HCT116 (cell line): ENCODE measurements around the gene NR2F6. TPM values are rescaled to one million over a fixed set of nuclear protein-coding genes. Genes with fewer than 3 reads are reported as not detected.

Source experiments
- ATAC-seq: fragments of 200-7000 bp; cut with Tn5 transposase; 2 replicates; pipeline ENCODE4 v1.9.1; 2020; ENCODE audit warnings: mild to moderate bottlenecking, moderate library complexity
- BruUV-seq: library from RNA; stranded (reverse); fragments of 400-500 nt; replicated peaks from 2 replicates; lab custom pipeline; 2021; lab: Mats Ljungman, UMichigan
- CTCF ChIA-PET: fragments of 300-600 bp; sonication (Branson Sonifier 250); formaldehyde crosslinking; loops from one replicate; lab custom pipeline; 2021; ENCODE audit warnings: antibody characterized with exemption; lab: Charles Lee
- POLR2A ChIA-PET: fragments of 300-600, 350-600 bp; sonication (Branson Sonifier 250); formaldehyde crosslinking; loops from one replicate; lab custom pipeline; 2021; ENCODE audit warnings: antibody characterized with exemption; lab: Charles Lee
- RAD21 ChIA-PET, 2 experiments: fragments of 300-600 bp; sonication (Branson Sonifier 250); formaldehyde crosslinking; loops; one replicate each; lab custom pipeline; 2023; ENCODE audit warnings: low total read pairs in 2 of 2; ENCODE audit not compliant: uncharacterized antibody in 2 of 2, unreplicated experiment in 2 of 2, low non-redundant PET in 1 of 2; lab: Charles Lee
- DNase-seq: peaks from one replicate; pipeline ENCODE4 v3.0.0-alpha.2; 2010; ENCODE audit warnings: low read depth, low spot score
- H2AFZ ChIP-seq: fragments of 200-600 bp; shearing (Covaris generic), sonication (generic); 2 replicates; pipeline ENCODE4 v1.6.1; 2017; ENCODE audit warnings: low read depth, mixed run types, mixed read lengths, antibody characterized with exemption, low read length; ENCODE audit not compliant: poor library complexity, severe bottlenecking
- H3K27ac ChIP-seq: 2 replicates; pipeline ENCODE4 v1.5.1; 2012; ENCODE audit warnings: low read depth, low read length
- H3K27me3 ChIP-seq: fragments of 200-600 bp; sonication (generic); 2 replicates; pipeline ENCODE4 v1.6.1; 2016; ENCODE audit warnings: mixed run types, low read length, mixed read lengths; ENCODE audit not compliant: insufficient read depth
- H3K36me3 ChIP-seq, 2 experiments: fragments of 200-500 bp in 1 of 2; fragments of 200-600 bp in 1 of 2; sonication (Bioruptor generic) in 1 of 2; sonication (generic) in 1 of 2; 2 replicates each; pipeline versions ENCODE4 v1.5.1 to v1.6.1; 2014 to 2016; ENCODE audit warnings: low read length in 2 of 2, inconsistent platforms in 1 of 2, mixed read lengths in 1 of 2, mixed run types in 1 of 2; ENCODE audit not compliant: insufficient read depth in 2 of 2, control insufficient read depth in 1 of 2
- H3K4me1 ChIP-seq, 2 experiments: fragments of 200-600 bp in 1 of 2; sonication (generic) in 1 of 2; 2 replicates each; pipeline versions ENCODE4 v1.5.1 to v1.6.1; 2012 to 2017; ENCODE audit warnings: low read length in 2 of 2, inconsistent platforms in 1 of 2, mild to moderate bottlenecking in 1 of 2, mixed read lengths in 1 of 2, mixed run types in 1 of 2, moderate library complexity in 1 of 2; ENCODE audit not compliant: insufficient read depth in 2 of 2, control insufficient read depth in 1 of 2
- H3K4me2 ChIP-seq: fragments of 200-600 bp; sonication (generic); 2 replicates; pipeline ENCODE4 v1.6.1; 2017; ENCODE audit warnings: mixed run types, low read length, mixed read lengths
- H3K4me3 ChIP-seq, 2 experiments: fragments of 200-600 bp in 1 of 2; sonication (generic) in 1 of 2; replicated peaks in 1 of 2; 2 replicates each; pipeline ENCODE4 v1.5.1; 2011 to 2016; ENCODE audit warnings: low read length in 2 of 2, control low read depth in 1 of 2, low read depth in 1 of 2, mild to moderate bottlenecking in 1 of 2, mixed read lengths in 1 of 2, mixed run types in 1 of 2
- H3K79me2 ChIP-seq: fragments of 200-600 bp; sonication (generic); 2 replicates; pipeline ENCODE4 v1.6.1; 2017; ENCODE audit warnings: mild to moderate bottlenecking, mixed run types, low read length, moderate library complexity, mixed read lengths; ENCODE audit not compliant: insufficient read depth
- H3K9ac ChIP-seq: fragments of 200-600 bp; sonication (generic); 2 replicates; pipeline ENCODE4 v1.6.1; 2016; ENCODE audit warnings: low read length, mixed read lengths
- H3K9me2 ChIP-seq: fragments of 200-600 bp; sonication (generic), shearing (Covaris generic); 2 replicates; pipeline ENCODE4 v1.6.1; 2017; ENCODE audit warnings: mixed run types, mild to moderate bottlenecking, moderate library complexity; ENCODE audit not compliant: insufficient read depth
- H3K9me3 ChIP-seq, 2 experiments: fragments of 200-500 bp in 1 of 2; fragments of 200-600 bp in 1 of 2; sonication (Bioruptor generic) in 1 of 2; sonication (generic) in 1 of 2; 2 replicates each; pipeline ENCODE4 v1.6.1; 2014 to 2017; ENCODE audit warnings: low read length in 2 of 2, mixed read lengths in 2 of 2, inconsistent platforms in 1 of 2, low read depth in 1 of 2, mild to moderate bottlenecking in 1 of 2, mixed run types in 1 of 2, moderate library complexity in 1 of 2; ENCODE audit not compliant: control insufficient read depth in 1 of 2, insufficient read depth in 1 of 2
- H4K20me1 ChIP-seq: fragments of 200-600 bp; sonication (generic), shearing (Covaris generic); 2 replicates; pipeline ENCODE4 v1.6.1; 2017; ENCODE audit warnings: mixed run types, mild to moderate bottlenecking, moderate library complexity; ENCODE audit not compliant: insufficient read depth
- ATF3 ChIP-seq: IDR thresholded peaks from 2 replicates; pipeline ENCODE4 v1.6.1; 2012
- CBX3 ChIP-seq: IDR thresholded peaks from 2 replicates; pipeline ENCODE4 v1.6.1; 2012; ENCODE audit warnings: low read depth
- CTCF ChIP-seq, 3 experiments: fragments of 200-600 bp in 1 of 3; sonication (generic) in 1 of 3; IDR thresholded peaks in 2 of 3; conservative IDR thresholded peaks in 1 of 3; 2 replicates each; pipeline ENCODE4 v1.5.1; 2012 to 2017; ENCODE audit warnings: low read depth in 2 of 3, low read length in 2 of 3, antibody characterized with exemption in 1 of 3, borderline replicate concordance in 1 of 3, control low read depth in 1 of 3, mild to moderate bottlenecking in 1 of 3, mixed read lengths in 1 of 3, mixed run types in 1 of 3, moderate library complexity in 1 of 3; ENCODE audit not compliant: insufficient read depth in 1 of 3
- EGR1 ChIP-seq: IDR thresholded peaks from 2 replicates; pipeline ENCODE4 v1.6.1; 2012; ENCODE audit warnings: low read depth
- ELF1 ChIP-seq: IDR thresholded peaks from 2 replicates; pipeline ENCODE4 v1.6.1; 2012; ENCODE audit warnings: low read depth, borderline replicate concordance
- EZH2 ChIP-seq: fragments of 200-600 bp; sonication (generic); IDR thresholded peaks from 2 replicates; pipeline ENCODE4 v1.6.1; 2017; ENCODE audit warnings: antibody characterized with exemption, mixed run types
- EZH2phosphoT487 ChIP-seq: fragments of 200-600 bp; IDR thresholded peaks from 2 replicates; pipeline ENCODE4 v1.6.1; 2018; ENCODE audit warnings: antibody characterized with exemption, borderline replicate concordance
- MAX ChIP-seq: IDR thresholded peaks from 2 replicates; pipeline ENCODE4 v1.6.1; 2012
- POLR2A ChIP-seq: IDR thresholded peaks from 2 replicates; pipeline ENCODE4 v1.7.0; 2011; ENCODE audit warnings: borderline replicate concordance; ENCODE audit not compliant: insufficient read depth, insufficient read length; ENCODE audit errors: extremely low read depth
- POLR2AphosphoS5 ChIP-seq: IDR thresholded peaks from 2 replicates; pipeline ENCODE4 v1.6.1; 2011; ENCODE audit warnings: mild to moderate bottlenecking, low read depth, low read length, moderate library complexity
- RAD21 ChIP-seq: IDR thresholded peaks from 2 replicates; pipeline ENCODE4 v1.6.1; 2012; ENCODE audit warnings: low read depth, mild to moderate bottlenecking
- SIN3A ChIP-seq: IDR thresholded peaks from 2 replicates; pipeline ENCODE4 v1.6.1; 2012; ENCODE audit warnings: low read depth
- SRF ChIP-seq: IDR thresholded peaks from 2 replicates; pipeline ENCODE4 v1.6.1; 2012; ENCODE audit warnings: low read depth
- TCF7L2 ChIP-seq: IDR thresholded peaks from 2 replicates; pipeline ENCODE4 v1.7.0; 2011; ENCODE audit warnings: borderline replicate concordance, inconsistent platforms; ENCODE audit not compliant: insufficient read depth, insufficient read length; ENCODE audit errors: extremely low read depth
- YY1 ChIP-seq: IDR thresholded peaks from 2 replicates; pipeline ENCODE4 v1.6.1; 2011; ENCODE audit warnings: low read length, low read depth, moderate library complexity, mild to moderate bottlenecking; ENCODE audit not compliant: insufficient replicate concordance; ENCODE audit errors: extremely low read depth
- ZFX ChIP-seq: fragments of 450-650 bp; IDR thresholded peaks from 2 replicates; pipeline ENCODE4 v1.6.1; 2017
- intact Hi-C: fragments of 100-400 bp; cut with micrococcal nuclease; formaldehyde crosslinking; loops from 2 replicates; pipeline ENCODE4 v1.10.0; 2022
- total RNA-seq: library from RNA; stranded (reverse); gene quantifications from one replicate; pipeline ENCODE4 v1.2.1, GENCODE V29; 2021; ENCODE audit not compliant: unreplicated experiment

Gene NR2F6
- total RNA-seq, 1 experiment from 2014 or later = 88.0 TPM

- Histone ChIP-seq H4K20me1 (no peaks in the 10 kb centered on the region), H3K27ac (no peak overlapping the region), H3K79me2 (no peaks in the 10 kb centered on the region), H3K9ac (peak overlapping the region; percentile 34; the same call in 1 of the 2 replicates), H3K4me2 (peak overlapping the region; percentile 30), H3K4me1 (peaks cover 0 to 8% of the 10 kb centered on the region in 2 experiments; a peak in 3 of 4 replicates), H3K36me3 (no peaks in the 10 kb centered on the region), H3K9me2 (no peaks in the 10 kb centered on the region), H3K27me3 (no peaks in the 10 kb centered on the region), H3K9me3 (no peaks in the 10 kb centered on the region), H3K4me3 (no peak overlapping the region), H2AFZ (peak overlapping the region; percentile 95)
- intact Hi-C loops = no loop called here
- BruUV-seq = no TSS peak
- ATAC-seq (peak; percentile 100), DNase-seq (peak; percentile 81)
- TF ChIP-seq TCF7L2 = no peak
- TF ChIP-seq YY1 = peak; percentile 44
- peak; percentile 83 for TF ChIP-seq MAX
- no peak for TF ChIP-seq EGR1
- no peak for TF ChIP-seq SRF
- TF ChIP-seq POLR2AphosphoS5 = peak; percentile 30; the same call in 1 of the 2 replicates
- TF ChIP-seq ATF3 = no peak
- peak; percentile 53 for TF ChIP-seq POLR2A
- no peak for TF ChIP-seq EZH2
- TF ChIP-seq EZH2phosphoT487 = no peak
- no peak for TF ChIP-seq ELF1
- 0 out of 2 replicates have a peak, but pooled peaks have one; percentile 45 for TF ChIP-seq CBX3
- TF ChIP-seq ZFX = no peak
- TF ChIP-seq SIN3A = no peak
- peak; percentile 74 for TF ChIP-seq RAD21
- peak; percentile 79 to 94 (median 93) for TF ChIP-seq CTCF (IDR thresholded peaks at IDR 0.05 in 2 of 3, conservative IDR thresholded peaks at IDR 0.05 in 1 of 3; ENCODE audit: borderline replicate concordance in 1 of 3, insufficient read depth in 1 of 3, low read depth in 2 of 3, low read length in 2 of 3)
- ChIA-PET POLR2A (interaction anchor here (0.6 to 1.3 kb wide), 3 partner anchors 25 to 48 kb away, joined by 3 to 4 read pairs (median 3); partner anchors contain the start of gene DDA1), RAD21 (interaction anchor here in 1 of 2 experiments (1.1 kb wide), 1 partner anchor 12 kb away, joined by 3 read pairs; no protein-coding TSS in a partner anchor), CTCF (interaction anchor here (0.8 to 1.9 kb wide), 5 partner anchors 11 to 48 kb away, joined by 3 to 8 read pairs (median 7); partner anchors contain the start of genes DDA1 and MRPL34)
These were observed 15.2 kb upstream of the NR2F6 start for GRCh38 chr19:17260842-17261325.
